Hepatocyte (in vitro differentiated cells): ENCODE measurements around the gene DAGLB. TPM values are rescaled to one million over a fixed set of nuclear protein-coding genes. Genes with fewer than 3 reads are reported as not detected.

ENCODE experiments used
- DNase-seq: peaks from one replicate; pipeline ENCODE4 v3.0.0-alpha.2; 2016; ENCODE audit warnings: low spot score
- H2AFZ ChIP-seq: fragments of 200-600 bp; sonication (generic); 2 replicates; pipeline ENCODE4 v1.6.0; 2016; ENCODE audit warnings: antibody characterized with exemption, mild to moderate bottlenecking
- H3K27ac ChIP-seq: fragments of 200-600 bp; sonication (generic); 2 replicates; pipeline ENCODE4 v1.5.1; 2016; ENCODE audit warnings: mild to moderate bottlenecking
- H3K27me3 ChIP-seq: fragments of 200-600 bp; sonication (generic); 2 replicates; pipeline ENCODE4 v1.6.1; 2016
- H3K36me3 ChIP-seq: fragments of 200-600 bp; sonication (generic); replicated peaks from 2 replicates; pipeline ENCODE4 v1.5.1; 2016; ENCODE audit warnings: low read depth; ENCODE audit not compliant: insufficient read depth
- H3K4me1 ChIP-seq: fragments of 200-600 bp; sonication (generic); 2 replicates; pipeline ENCODE4 v1.5.1; 2016; ENCODE audit warnings: mild to moderate bottlenecking, moderate library complexity; ENCODE audit not compliant: insufficient read depth
- H3K4me2 ChIP-seq: fragments of 200-600 bp; sonication (generic); 2 replicates; pipeline ENCODE4 v1.6.0; 2016
- H3K4me3 ChIP-seq: fragments of 200-600 bp; sonication (generic); 2 replicates; pipeline ENCODE4 v1.5.1; 2016; ENCODE audit warnings: mild to moderate bottlenecking
- H3K79me2 ChIP-seq: fragments of 200-600 bp; sonication (generic); 2 replicates; pipeline ENCODE4 v1.6.0; 2017; ENCODE audit warnings: mild to moderate bottlenecking
- H3K9me2 ChIP-seq: fragments of 200-600 bp; sonication (generic); replicated peaks from 2 replicates; pipeline ENCODE4 v1.6.0; 2017; ENCODE audit warnings: mild to moderate bottlenecking; ENCODE audit not compliant: insufficient read depth
- H3K9me3 ChIP-seq: fragments of 200-600 bp; sonication (generic); 2 replicates; pipeline ENCODE4 v1.5.1; 2016; ENCODE audit warnings: low read depth, mild to moderate bottlenecking
- H4K20me1 ChIP-seq: fragments of 200-600 bp; sonication (generic); 2 replicates; pipeline ENCODE4 v1.6.0; 2016; ENCODE audit warnings: mild to moderate bottlenecking; ENCODE audit not compliant: insufficient read depth, poor library complexity, severe bottlenecking
- EZH2 ChIP-seq: fragments of 200-600 bp; sonication (generic); IDR thresholded peaks from 2 replicates; pipeline ENCODE4 v1.6.1; 2016; ENCODE audit warnings: antibody characterized with exemption, mild to moderate bottlenecking, borderline replicate concordance
- EZH2phosphoT487 ChIP-seq: fragments of 200-600 bp; sonication (generic); IDR thresholded peaks from one replicate; pipeline ENCODE4 v1.6.1; 2018; ENCODE audit warnings: antibody characterized with exemption, mild to moderate bottlenecking, low read depth, moderate library complexity; ENCODE audit not compliant: unreplicated experiment, severe bottlenecking
- WGBS: methylation state at CpG from one replicate; pipeline ENCODE4 v1.1.6; 2016; ENCODE audit warnings: low lambda C conversion rate; ENCODE audit errors: missing lambda C conversion rate; 5-methylcytosine and 5-hydroxymethylcytosine counted together
- polyA plus RNA-seq: library from polyadenylated mRNA; unstranded; fragments of >200 nt; fragmentation: Nextera tagmentation; extraction: Ambion mirVana; gene quantifications from 2 replicates; pipeline ENCODE4 v1.2.1, GENCODE V29; 2016
- total RNA-seq: library from RNA; depleted of rRNA; stranded (reverse); fragments of >200 nt; gene quantifications from 2 replicates; pipeline ENCODE4 v1.2.3, GENCODE V29; 2014
- TF ChIP-seq, protein P1 (sequence below): fragments of 200-600 bp; sonication (generic); IDR thresholded peaks from 2 replicates; pipeline ENCODE4 v1.5.1; 2016; ENCODE audit warnings: antibody characterized with exemption, mild to moderate bottlenecking; ENCODE audit not compliant: poor library complexity

The DAGLB gene
- total and polyA plus RNA-seq, 2 experiments from 2014 or later: 17.5 to 22.2 TPM

DNA sequence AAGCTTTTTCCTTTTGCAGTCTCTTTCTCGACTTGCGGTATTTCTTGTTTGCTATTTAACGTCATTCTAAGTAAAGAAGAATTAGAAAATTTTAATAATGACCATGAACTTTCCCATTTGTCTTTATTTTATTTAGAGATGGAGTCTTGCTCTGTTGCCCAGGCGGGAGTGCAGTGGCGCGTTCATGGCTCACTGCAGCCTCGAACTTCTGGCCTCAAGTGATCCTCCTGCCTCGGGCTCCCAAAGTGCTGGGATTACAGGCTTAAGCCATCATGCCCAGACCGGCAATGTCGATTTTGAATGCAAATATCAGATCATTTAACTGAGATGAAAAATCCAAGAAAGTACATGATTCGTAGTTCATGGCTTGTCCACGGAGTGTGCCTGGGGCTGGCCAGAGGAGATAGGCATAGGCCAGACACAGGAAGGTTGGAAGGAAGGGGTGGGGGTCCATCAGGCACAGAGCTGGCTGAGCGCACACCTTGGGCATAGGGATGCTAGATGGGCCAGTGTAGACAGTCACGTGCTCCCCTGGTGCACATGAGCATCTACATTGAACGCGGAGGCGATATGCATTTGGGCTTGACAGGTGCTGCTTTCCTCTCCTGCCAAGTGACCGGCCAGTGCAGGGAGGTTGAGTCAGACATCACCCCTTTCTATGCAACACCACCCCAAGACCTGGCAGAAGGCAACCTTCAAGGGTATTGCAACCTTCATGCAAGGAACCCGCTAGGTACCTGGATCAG, 38.9 kb upstream of the DAGLB start:
- Histone ChIP-seq H3K4me1 (peaks cover 9% of the 10 kb centered on the region), H3K79me2 (peaks cover 22% of the 10 kb centered on the region), H3K4me3 (no peak overlapping the region), H3K4me2 (no peak overlapping the region), H3K9me2 (no peaks in the 10 kb centered on the region), H3K27ac (no peak overlapping the region), H3K36me3 (no peaks in the 10 kb centered on the region), H3K27me3 (no peaks in the 10 kb centered on the region), H4K20me1 (peaks cover 11% of the 10 kb centered on the region), H2AFZ (no peak overlapping the region), H3K9me3 (no peaks in the 10 kb centered on the region)
- no peak for DNase-seq
- WGBS: 94% methylated on average over 19 of the region's 19 CpGs
- TF ChIP-seq EZH2: no peak
- TF ChIP-seq, protein P1, sequence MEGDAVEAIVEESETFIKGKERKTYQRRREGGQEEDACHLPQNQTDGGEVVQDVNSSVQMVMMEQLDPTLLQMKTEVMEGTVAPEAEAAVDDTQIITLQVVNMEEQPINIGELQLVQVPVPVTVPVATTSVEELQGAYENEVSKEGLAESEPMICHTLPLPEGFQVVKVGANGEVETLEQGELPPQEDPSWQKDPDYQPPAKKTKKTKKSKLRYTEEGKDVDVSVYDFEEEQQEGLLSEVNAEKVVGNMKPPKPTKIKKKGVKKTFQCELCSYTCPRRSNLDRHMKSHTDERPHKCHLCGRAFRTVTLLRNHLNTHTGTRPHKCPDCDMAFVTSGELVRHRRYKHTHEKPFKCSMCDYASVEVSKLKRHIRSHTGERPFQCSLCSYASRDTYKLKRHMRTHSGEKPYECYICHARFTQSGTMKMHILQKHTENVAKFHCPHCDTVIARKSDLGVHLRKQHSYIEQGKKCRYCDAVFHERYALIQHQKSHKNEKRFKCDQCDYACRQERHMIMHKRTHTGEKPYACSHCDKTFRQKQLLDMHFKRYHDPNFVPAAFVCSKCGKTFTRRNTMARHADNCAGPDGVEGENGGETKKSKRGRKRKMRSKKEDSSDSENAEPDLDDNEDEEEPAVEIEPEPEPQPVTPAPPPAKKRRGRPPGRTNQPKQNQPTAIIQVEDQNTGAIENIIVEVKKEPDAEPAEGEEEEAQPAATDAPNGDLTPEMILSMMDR: no peak
- TF ChIP-seq EZH2phosphoT487: no peak

DNA sequence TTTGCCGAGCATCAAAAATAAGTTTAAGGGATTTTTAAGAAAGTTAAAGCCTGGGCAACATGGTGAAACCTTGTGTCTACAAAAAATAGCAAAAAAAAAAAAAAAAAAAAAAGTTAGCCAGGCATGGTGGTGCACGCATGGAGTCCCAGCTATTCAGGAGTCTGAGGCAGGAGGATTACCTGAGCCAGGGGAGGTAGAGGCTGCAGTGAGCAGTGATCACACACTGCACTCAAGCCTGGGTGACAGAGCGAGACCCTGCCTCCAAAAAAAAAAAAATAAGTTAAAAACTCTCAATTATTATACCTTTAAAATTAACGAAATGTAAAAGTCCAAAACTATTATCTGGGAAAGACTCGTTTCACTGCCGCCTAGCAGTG, 35.0 kb upstream of the DAGLB start:
- Histone ChIP-seq H3K4me3 (peak overlapping the region; percentile 99), H3K27me3 (no peaks in the 10 kb centered on the region), H3K27ac (peak overlapping the region; percentile 99), H4K20me1 (peaks cover 50% of the 10 kb centered on the region), H3K79me2 (peaks cover 61% of the 10 kb centered on the region), H3K9me2 (no peaks in the 10 kb centered on the region), H3K9me3 (no peaks in the 10 kb centered on the region), H3K4me1 (peaks cover 28% of the 10 kb centered on the region), H3K4me2 (peak overlapping the region; percentile 77), H3K36me3 (no peaks in the 10 kb centered on the region), H2AFZ (no peak overlapping the region)
- TF ChIP-seq EZH2phosphoT487 (no peak), EZH2 (no peak)
- TF ChIP-seq, protein P1: no peak
- WGBS: 34% methylated on average over 6 of the region's 6 CpGs
- no peak for DNase-seq

DNA sequence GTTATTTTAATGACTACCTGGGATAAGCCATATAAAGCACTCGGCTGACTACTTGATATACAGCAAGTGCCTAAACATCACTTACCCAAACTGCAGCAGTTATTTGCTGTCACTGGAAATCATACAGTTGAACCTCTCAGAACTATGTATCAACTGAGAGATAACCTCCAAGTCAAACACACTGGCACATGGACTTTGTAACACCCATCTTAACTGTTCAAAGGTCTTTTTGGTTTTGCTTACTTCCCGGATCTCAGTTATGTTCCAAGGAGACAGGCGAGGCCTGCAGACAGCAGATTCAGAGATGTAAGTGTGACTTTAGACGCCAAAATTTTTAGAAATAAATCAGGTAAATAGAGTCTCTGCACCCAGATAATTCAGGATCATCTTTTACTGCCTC, 34.6 kb upstream of the DAGLB start:
- TF ChIP-seq EZH2phosphoT487 (no peak), EZH2 (no peak)
- TF ChIP-seq, protein P1: no peak
- peaks cover 65% of the 10 kb centered on the region for H3K79me2 ChIP-seq
- no peak overlapping the region for H2AFZ ChIP-seq
- H3K9me2 ChIP-seq: no peaks in the 10 kb centered on the region
- no peaks in the 10 kb centered on the region for H3K9me3 ChIP-seq
- H4K20me1 ChIP-seq: peaks cover 54% of the 10 kb centered on the region
- H3K4me1 ChIP-seq: peaks cover 32% of the 10 kb centered on the region
- H3K27me3 ChIP-seq: no peaks in the 10 kb centered on the region
- H3K36me3 ChIP-seq: no peaks in the 10 kb centered on the region
- H3K4me3 ChIP-seq: peak overlapping the region; percentile 99
- peak overlapping the region; percentile 99 for H3K27ac ChIP-seq
- peak overlapping the region; percentile 77 for H3K4me2 ChIP-seq
- 51% methylated on average over 4 of the region's 4 CpGs for WGBS
- DNase-seq: peak; percentile 60

DNA sequence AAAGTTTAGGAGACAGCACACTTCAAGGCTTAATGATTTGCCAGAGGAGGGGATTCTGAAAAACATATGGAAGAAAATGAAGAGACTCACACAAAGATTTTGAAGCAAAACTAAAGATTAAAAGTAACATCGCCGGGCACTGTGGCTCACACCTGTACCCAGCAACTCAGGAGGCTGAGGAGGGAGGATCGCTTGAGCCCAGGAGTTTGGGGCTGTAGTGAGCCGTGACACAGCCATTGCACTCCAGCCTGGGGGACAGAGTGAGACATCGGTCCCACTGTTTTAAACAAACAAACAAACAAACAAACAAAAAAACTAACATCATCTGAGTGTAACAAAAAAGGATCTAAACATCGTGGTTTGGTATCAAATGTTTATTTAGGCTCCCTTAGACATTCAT, 33.7 kb upstream of the DAGLB start:
- no peak for DNase-seq
- peaks cover 63% of the 10 kb centered on the region for H4K20me1 ChIP-seq
- H3K27ac ChIP-seq: peak overlapping the region; percentile 43
- H3K36me3 ChIP-seq: no peaks in the 10 kb centered on the region
- H3K4me1 ChIP-seq: peaks cover 35% of the 10 kb centered on the region
- H3K9me3 ChIP-seq: no peaks in the 10 kb centered on the region
- peak overlapping the region; percentile 77 for H3K4me2 ChIP-seq
- H3K79me2 ChIP-seq: peaks cover 74% of the 10 kb centered on the region
- H3K27me3 ChIP-seq: no peaks in the 10 kb centered on the region
- 83% methylated on average over 6 of the region's 6 CpGs for WGBS
- H3K4me3 ChIP-seq: no peak overlapping the region
- TF ChIP-seq EZH2 (no peak), EZH2phosphoT487 (no peak)
- TF ChIP-seq, protein P1: no peak
- H3K9me2 ChIP-seq: no peaks in the 10 kb centered on the region
- no peak overlapping the region for H2AFZ ChIP-seq
